22Rv1 (cell line): Measurements from ENCODE around the gene TMEM94.
A peak's percentile ranks its signal among the peaks of the same experiment; 100 is the strongest.

Experiments used
- H3K27ac ChIP-seq: fragments of 450-650 bp; 2 replicates; pipeline ENCODE4 v1.5.1; 2017
- CTCF ChIP-seq: fragments of 450-650 bp; IDR thresholded peaks from 2 replicates; pipeline ENCODE4 v1.5.1; 2017; ENCODE audit warnings: mild to moderate bottlenecking
- ZFX ChIP-seq: fragments of 450-650 bp; IDR thresholded peaks from 2 replicates; pipeline ENCODE4 v1.6.1; 2017; ENCODE audit warnings: antibody characterized with exemption, borderline replicate concordance

TMEM94 gene

GRCh38 chr17:75535871-75536270, 79.4 kb downstream of the TMEM94 start:
- no peak overlapping the region for H3K27ac ChIP-seq
- TF ChIP-seq CTCF (no peak), ZFX (no peak)

GRCh38 chr17:75536366-75536765, 79.9 kb downstream of the TMEM94 start:
- H3K27ac ChIP-seq = no peak overlapping the region
- no peak for TF ChIP-seq CTCF

GRCh38 chr17:75539967-75540729, 83.7 kb downstream of the TMEM94 start:
- no peak for TF ChIP-seq CTCF
- TF ChIP-seq ZFX = no peak
- H3K27ac ChIP-seq = 0 out of 2 replicates have a peak overlapping the region, but pooled peaks have one; percentile 2

- no peak overlapping the region for H3K27ac ChIP-seq
Measured at GRCh38 chr17:75540923-75541503, 84.6 kb downstream of the TMEM94 start.

GRCh38 chr17:75542229-75542628, 85.8 kb downstream of the TMEM94 start:
- no peak overlapping the region for H3K27ac ChIP-seq
- TF ChIP-seq ZFX (no peak), CTCF (no peak)

More at GRCh38 chr17:75540923-75541503, 84.6 kb downstream of the TMEM94 start:
- TF ChIP-seq CTCF = no peak

- no peak overlapping the region for H3K27ac ChIP-seq
- TF ChIP-seq ZFX = no peak
- no peak for TF ChIP-seq CTCF
Measured at GRCh38 chr17:75542728-75543336, 86.4 kb downstream of the TMEM94 start.

GRCh38 chr17:75544250-75544649, 87.8 kb downstream of the TMEM94 start:
- TF ChIP-seq CTCF (no peak), ZFX (no peak)
- no peak overlapping the region for H3K27ac ChIP-seq
